ENCODE results near the gene KCNK5.

KCNK5 gene

DNA sequence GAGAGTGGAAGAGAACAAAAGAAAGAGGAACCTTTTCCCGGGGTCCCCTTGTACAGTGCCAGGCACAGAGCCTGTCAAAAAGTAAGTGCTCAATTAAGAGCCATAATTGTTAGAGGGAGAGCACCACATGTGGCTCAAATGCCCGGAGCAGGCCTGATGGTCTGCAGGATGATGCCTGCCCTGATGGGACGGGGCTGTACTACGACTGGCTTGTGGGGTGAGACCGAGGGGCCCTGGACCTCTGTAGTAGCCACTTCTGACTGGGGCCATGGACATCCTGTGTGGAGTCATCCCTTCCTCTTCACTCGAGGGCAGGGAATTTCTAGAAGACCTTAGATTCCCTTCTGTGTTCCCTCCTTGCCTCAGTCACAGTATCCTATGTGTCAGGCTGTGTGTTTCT is 47.9 kb downstream of the KCNK5 start:
- H3K4me1 ChIP-seq (ENCODE audit: control insufficient read depth, low read depth, low read length): no peaks in the 10 kb centered on the region
- H3K27me3 ChIP-seq (ENCODE audit: control insufficient read depth, insufficient read depth, low read length): no peaks in the 10 kb centered on the region
- no peak overlapping the region for H3K9ac ChIP-seq (ENCODE audit: low read length)
- no peak overlapping the region for H3K27ac ChIP-seq (ENCODE audit: low read length)
- no peak overlapping the region for H3K4me3 ChIP-seq (ENCODE audit: low read length)
- peaks cover 4% of the 10 kb centered on the region for H3K9me3 ChIP-seq (ENCODE audit: control insufficient read depth, low read depth, low read length)
- H3K36me3 ChIP-seq (ENCODE audit: control insufficient read depth, low read depth, low read length): no peaks in the 10 kb centered on the region

DNA sequence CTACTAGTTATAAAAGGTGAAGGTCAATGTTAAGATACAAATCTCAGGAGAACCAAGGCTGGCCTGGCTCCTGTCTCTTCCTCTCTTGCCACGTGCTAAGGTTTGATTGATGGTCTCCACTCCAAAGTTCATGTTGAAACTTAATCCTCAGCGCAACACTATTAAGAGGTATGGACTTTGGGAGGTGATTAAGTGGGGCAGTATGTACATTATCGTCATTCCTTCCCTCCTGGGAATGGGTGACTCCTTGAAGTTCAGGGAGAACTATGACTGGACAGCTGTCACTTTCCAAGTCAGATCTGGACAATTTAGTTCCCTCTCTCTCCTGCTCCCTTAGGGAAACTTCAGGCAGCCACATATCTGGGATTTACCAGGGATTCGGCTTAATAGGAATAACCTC is 50.5 kb downstream of the KCNK5 start:
- Histone ChIP-seq H3K27ac (ENCODE audit: low read length) (no peak overlapping the region), H3K4me1 (ENCODE audit: control insufficient read depth, low read depth, low read length) (no peaks in the 10 kb centered on the region), H3K9ac (ENCODE audit: low read length) (no peak overlapping the region), H3K9me3 (ENCODE audit: control insufficient read depth, low read depth, low read length) (peaks cover 4% of the 10 kb centered on the region), H3K4me3 (ENCODE audit: low read length) (no peak overlapping the region), H3K27me3 (ENCODE audit: control insufficient read depth, insufficient read depth, low read length) (no peaks in the 10 kb centered on the region), H3K36me3 (ENCODE audit: control insufficient read depth, low read depth, low read length) (no peaks in the 10 kb centered on the region)

DNA sequence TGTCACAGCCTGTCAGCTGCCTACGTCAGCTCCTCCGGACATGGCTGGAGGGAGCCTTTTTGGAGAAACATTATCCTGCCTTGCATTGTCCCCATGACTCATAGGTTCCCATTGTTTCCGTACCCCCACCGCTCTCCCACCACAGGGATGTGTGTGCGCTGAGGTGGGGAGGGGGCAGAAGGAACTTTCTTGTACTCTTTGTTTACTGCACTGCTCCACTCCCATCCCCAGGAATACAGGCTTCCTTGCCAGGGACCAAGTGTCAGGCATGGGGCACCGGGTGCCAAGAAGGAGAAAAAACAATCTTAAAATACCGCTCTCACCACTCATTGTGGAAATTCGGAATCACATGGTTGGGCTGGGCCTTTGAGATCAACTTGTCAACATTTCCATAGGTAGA is 51.0 kb downstream of the KCNK5 start:
- no peaks in the 10 kb centered on the region for H3K4me1 ChIP-seq (ENCODE audit: control insufficient read depth, low read depth, low read length)
- no peaks in the 10 kb centered on the region for H3K36me3 ChIP-seq (ENCODE audit: control insufficient read depth, low read depth, low read length)
- H3K4me3 ChIP-seq (ENCODE audit: low read length): no peak overlapping the region
- H3K9ac ChIP-seq (ENCODE audit: low read length): no peak overlapping the region
- no peaks in the 10 kb centered on the region for H3K27me3 ChIP-seq (ENCODE audit: control insufficient read depth, insufficient read depth, low read length)
- peaks cover 4% of the 10 kb centered on the region for H3K9me3 ChIP-seq (ENCODE audit: control insufficient read depth, low read depth, low read length)
- H3K27ac ChIP-seq (ENCODE audit: low read length): no peak overlapping the region

DNA sequence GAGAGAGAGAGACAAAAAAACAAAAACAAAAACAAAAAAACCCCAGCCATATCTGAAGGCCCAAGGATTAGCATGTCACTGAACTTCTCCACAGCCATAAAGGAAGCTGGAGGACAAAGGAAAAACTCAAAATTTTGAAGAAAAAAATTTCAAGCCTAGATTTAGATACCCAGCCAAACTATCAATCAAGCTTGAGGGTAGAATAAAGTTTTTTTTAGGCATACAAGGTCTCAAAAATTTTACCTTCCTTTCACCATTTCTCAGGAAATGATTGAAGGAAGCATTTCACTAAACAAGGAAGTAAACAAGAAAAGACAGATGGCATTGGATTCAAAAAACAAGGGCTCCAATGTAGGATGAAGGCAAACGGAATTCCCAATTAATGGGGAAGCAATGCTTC is 52.1 kb downstream of the KCNK5 start:
- Histone ChIP-seq H3K27ac (ENCODE audit: low read length) (no peak overlapping the region), H3K27me3 (ENCODE audit: control insufficient read depth, insufficient read depth, low read length) (no peaks in the 10 kb centered on the region), H3K4me3 (ENCODE audit: low read length) (no peak overlapping the region), H3K36me3 (ENCODE audit: control insufficient read depth, low read depth, low read length) (no peaks in the 10 kb centered on the region), H3K9ac (ENCODE audit: low read length) (no peak overlapping the region), H3K9me3 (ENCODE audit: control insufficient read depth, low read depth, low read length) (peaks cover 4% of the 10 kb centered on the region), H3K4me1 (ENCODE audit: control insufficient read depth, low read depth, low read length) (no peaks in the 10 kb centered on the region)

DNA sequence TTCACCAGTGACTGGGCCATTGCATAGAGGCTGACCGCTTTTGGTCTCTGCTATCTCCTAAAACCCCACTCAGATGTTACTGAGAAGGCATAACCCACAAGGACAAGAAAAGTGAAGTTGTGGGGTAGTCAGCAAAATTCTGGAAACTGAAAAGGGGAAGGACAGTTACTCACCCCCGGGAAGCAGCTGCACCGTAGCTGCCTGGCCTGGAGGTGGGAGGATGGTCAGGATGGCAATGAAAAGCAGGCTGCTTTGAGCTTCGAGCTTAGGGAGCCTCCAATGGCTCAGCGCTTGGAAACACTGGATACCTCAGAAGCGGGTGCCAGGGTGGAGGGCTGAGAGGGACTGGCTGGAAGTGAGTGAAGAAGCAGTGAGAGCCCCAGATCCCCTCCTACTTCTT is 56.0 kb downstream of the KCNK5 start:
- Histone ChIP-seq H3K27ac (ENCODE audit: low read length) (no peak overlapping the region), H3K27me3 (ENCODE audit: control insufficient read depth, insufficient read depth, low read length) (no peaks in the 10 kb centered on the region), H3K4me3 (ENCODE audit: low read length) (no peak overlapping the region), H3K4me1 (ENCODE audit: control insufficient read depth, low read depth, low read length) (no peaks in the 10 kb centered on the region), H3K36me3 (ENCODE audit: control insufficient read depth, low read depth, low read length) (no peaks in the 10 kb centered on the region), H3K9me3 (ENCODE audit: control insufficient read depth, low read depth, low read length) (peaks cover 4% of the 10 kb centered on the region), H3K9ac (ENCODE audit: low read length) (no peak overlapping the region)

DNA sequence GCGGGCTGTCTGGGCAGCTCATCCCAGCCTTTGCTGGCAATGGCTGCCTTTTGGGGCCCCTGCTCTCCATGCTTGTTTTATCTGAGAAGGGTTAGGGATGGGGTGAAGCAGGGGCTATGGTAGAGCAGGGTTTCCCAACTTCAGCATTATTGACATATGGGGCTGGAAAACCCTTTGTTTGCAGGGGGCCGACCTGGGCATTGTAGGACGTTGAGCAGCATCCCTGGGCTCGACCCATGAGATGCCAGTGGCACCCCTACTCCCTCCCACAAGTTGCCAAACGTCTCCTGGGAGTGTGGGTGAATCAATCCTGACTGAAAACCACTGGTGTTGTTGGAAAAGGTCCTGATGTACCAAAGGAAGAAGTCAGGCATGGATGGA is 56.9 kb downstream of the KCNK5 start:
- no peaks in the 10 kb centered on the region for H3K36me3 ChIP-seq (ENCODE audit: control insufficient read depth, low read depth, low read length)
- peaks cover 2% of the 10 kb centered on the region for H3K27me3 ChIP-seq (ENCODE audit: control insufficient read depth, insufficient read depth, low read length)
- no peak overlapping the region for H3K27ac ChIP-seq (ENCODE audit: low read length)
- H3K4me3 ChIP-seq (ENCODE audit: low read length): no peak overlapping the region
- H3K4me1 ChIP-seq (ENCODE audit: control insufficient read depth, low read depth, low read length): no peaks in the 10 kb centered on the region
- peaks cover 2% of the 10 kb centered on the region for H3K9me3 ChIP-seq (ENCODE audit: control insufficient read depth, low read depth, low read length)
- H3K9ac ChIP-seq (ENCODE audit: low read length): no peak overlapping the region

DNA sequence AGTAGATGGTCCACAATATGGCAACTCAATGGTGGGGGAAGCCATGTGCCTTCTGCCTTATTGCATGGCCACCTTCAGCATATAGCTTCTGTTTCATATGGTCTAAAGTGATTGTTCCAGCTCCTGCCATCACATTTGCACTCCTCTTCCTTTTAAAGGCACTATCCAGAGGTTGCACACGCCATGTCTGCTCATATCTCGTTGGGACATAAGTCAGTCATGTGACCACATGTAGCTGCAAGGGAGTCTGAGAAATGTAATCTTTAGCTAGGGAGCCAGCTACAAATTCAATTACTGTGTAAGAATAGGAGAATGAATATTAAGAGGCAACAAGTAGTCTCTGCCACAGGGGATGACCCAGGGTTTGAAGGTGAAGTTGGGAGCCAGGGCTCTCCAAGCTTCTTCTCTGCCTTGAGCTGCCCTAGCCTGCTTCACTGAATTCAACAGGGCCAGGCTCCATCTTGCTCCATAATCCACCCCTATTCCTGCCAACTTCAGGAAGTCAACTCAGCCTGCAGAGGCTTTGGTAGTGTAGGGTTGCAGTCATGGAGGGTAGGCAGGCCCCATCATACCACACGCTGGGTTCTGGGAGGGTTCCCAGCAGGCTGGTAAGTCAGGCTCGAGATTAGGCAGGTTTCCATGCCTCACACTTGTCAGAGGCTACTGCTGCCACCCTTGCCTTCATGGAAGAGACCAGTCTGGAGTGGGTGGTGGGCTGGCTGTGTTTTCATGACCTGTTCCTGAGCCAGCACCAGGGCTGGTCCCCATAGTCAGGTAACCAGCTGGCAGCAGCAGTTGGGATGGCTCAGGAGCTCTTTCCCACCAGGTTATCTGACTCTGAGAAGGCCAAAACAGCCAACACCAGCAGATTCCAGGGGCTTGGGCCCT is 57.5 kb downstream of the KCNK5 start:
- Histone ChIP-seq H3K4me3 (ENCODE audit: low read length) (no peak overlapping the region), H3K9me3 (ENCODE audit: control insufficient read depth, low read depth, low read length) (no peaks in the 10 kb centered on the region), H3K9ac (ENCODE audit: low read length) (no peak overlapping the region), H3K36me3 (ENCODE audit: control insufficient read depth, low read depth, low read length) (no peaks in the 10 kb centered on the region), H3K27me3 (ENCODE audit: control insufficient read depth, insufficient read depth, low read length) (peaks cover 5% of the 10 kb centered on the region), H3K27ac (ENCODE audit: low read length) (no peak overlapping the region), H3K4me1 (ENCODE audit: control insufficient read depth, low read depth, low read length) (no peaks in the 10 kb centered on the region)

DNA sequence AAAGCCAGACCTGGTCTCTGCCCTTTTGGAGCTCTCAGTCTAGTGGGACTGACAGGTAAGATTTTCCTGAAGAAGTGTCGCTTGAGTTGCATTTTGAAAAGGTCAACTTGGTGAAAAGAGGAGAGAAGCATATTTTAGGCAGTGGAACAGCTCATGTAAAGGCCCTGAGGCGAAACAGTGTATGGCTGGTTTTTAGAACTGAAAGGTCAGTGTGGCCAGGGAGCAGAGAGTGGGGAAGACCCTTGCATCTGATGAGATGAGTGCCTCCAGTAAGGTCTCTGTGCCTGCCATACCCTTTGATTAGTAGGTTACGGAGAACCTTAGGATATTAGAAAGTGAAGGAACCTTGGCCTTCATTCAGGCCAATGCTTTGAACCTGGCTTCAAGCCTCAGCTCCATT is 58.4 kb downstream of the KCNK5 start:
- Histone ChIP-seq H3K4me3 (ENCODE audit: low read length) (no peak overlapping the region), H3K27me3 (ENCODE audit: control insufficient read depth, insufficient read depth, low read length) (peaks cover 5% of the 10 kb centered on the region), H3K36me3 (ENCODE audit: control insufficient read depth, low read depth, low read length) (no peaks in the 10 kb centered on the region), H3K4me1 (ENCODE audit: control insufficient read depth, low read depth, low read length) (no peaks in the 10 kb centered on the region), H3K27ac (ENCODE audit: low read length) (no peak overlapping the region), H3K9me3 (ENCODE audit: control insufficient read depth, low read depth, low read length) (no peaks in the 10 kb centered on the region), H3K9ac (ENCODE audit: low read length) (no peak overlapping the region)

DNA sequence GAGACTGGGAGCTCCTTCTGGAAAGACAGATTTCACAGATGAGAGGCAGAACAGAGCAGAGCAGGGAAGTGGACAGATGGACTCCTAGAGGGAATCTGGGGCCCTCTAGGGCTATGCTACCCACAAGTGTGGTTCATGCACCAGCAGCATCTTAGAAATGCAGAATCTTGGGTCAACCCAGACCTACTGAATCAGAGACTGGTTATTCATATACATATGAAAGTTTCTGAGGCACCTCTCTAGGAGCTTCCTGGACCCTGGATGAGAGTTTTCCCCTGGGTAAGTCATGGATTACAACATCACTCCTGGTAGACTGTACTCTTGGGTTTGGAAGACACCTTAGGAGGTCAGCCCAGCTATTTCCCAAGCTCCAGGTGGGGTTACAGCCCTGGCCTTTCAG is 58.9 kb downstream of the KCNK5 start:
- Histone ChIP-seq H3K9me3 (ENCODE audit: control insufficient read depth, low read depth, low read length) (no peaks in the 10 kb centered on the region), H3K9ac (ENCODE audit: low read length) (no peak overlapping the region), H3K27me3 (ENCODE audit: control insufficient read depth, insufficient read depth, low read length) (peaks cover 5% of the 10 kb centered on the region), H3K4me1 (ENCODE audit: control insufficient read depth, low read depth, low read length) (no peaks in the 10 kb centered on the region), H3K36me3 (ENCODE audit: control insufficient read depth, low read depth, low read length) (no peaks in the 10 kb centered on the region), H3K4me3 (ENCODE audit: low read length) (no peak overlapping the region), H3K27ac (ENCODE audit: low read length) (no peak overlapping the region)

DNA sequence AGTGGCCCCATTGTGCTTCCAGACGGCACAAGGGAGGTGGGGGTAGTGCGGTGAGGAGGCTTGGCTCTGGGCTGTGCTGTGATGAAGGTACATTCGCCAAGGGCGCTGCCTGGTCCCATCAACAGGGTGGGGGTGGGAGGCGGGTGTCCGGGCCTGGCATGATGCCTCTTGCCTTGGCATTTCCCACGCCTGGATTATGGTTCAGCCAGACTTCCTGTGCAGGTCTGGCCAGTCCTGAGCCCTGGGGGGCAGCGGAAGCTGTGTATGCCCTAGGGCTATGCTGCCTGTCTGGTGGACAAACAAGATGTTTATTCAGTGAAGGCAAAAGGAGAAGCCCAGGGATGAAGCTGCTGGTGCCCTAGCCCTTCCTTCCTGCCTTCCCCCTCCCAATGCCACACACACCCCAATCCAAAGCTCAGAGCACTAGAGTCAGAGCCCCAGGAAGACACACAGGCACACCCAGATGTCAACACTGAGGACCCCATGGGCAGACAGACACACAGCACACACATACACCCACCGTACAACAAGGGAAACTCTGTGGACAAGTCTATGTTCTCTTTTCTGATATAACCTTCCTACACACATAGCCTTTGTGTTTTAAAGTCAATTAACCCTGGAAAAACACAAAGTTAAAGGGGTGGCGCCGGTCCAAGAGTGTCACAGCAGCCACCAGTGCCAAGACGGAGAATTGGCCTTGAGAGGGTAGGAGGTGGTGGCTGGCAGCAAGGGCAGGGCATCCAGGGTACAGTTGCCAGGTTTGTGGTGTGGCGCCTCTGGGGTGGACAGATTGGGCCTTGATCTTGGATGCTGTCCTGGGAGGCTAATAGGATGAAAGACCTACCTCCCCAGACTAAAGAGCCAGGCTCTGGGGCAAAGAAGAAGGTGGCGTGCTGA is 59.6 kb downstream of the KCNK5 start:
- Histone ChIP-seq H3K27me3 (ENCODE audit: control insufficient read depth, insufficient read depth, low read length) (peaks cover 5% of the 10 kb centered on the region), H3K36me3 (ENCODE audit: control insufficient read depth, low read depth, low read length) (no peaks in the 10 kb centered on the region), H3K4me1 (ENCODE audit: control insufficient read depth, low read depth, low read length) (no peaks in the 10 kb centered on the region), H3K4me3 (ENCODE audit: low read length) (no peak overlapping the region), H3K9me3 (ENCODE audit: control insufficient read depth, low read depth, low read length) (no peaks in the 10 kb centered on the region), H3K27ac (ENCODE audit: low read length) (no peak overlapping the region), H3K9ac (ENCODE audit: low read length) (no peak overlapping the region)

DNA sequence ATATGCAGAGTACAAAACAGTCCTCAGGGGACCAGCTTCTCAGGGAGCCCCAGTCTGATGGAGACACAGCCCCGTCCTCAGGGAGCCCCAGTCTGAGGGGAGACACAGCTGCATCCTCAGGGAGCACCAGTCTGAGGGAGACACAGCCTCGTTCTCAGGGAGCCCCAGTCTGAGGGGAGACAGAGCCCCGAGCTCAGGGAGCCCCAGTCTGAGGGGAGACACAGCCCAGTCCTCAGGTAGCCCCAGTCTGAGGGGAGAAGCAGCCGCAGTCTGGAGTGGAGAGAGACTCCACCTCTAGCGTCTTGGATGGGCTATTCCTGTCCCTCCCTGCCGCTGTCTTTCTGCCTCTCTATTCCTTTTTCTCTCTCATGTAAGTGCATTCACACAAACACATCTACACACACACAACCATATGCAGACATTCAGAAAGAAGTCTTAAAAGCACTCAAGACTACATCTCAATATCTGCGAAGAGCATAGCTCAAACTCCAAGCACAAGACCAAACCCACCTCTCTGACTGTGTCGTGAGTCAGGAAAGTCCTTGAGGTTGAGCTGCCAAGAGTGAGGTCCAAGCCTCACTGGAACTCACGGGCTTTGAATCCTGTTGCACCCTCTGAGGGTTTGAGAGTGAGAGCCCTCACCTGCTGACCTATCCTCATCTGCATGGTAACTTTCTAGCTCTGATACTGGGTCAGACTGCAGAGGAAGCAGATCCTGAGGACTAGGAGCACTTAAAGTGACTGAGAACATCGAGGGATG is 61.2 kb downstream of the KCNK5 start:
- Histone ChIP-seq H3K9ac (ENCODE audit: low read length) (no peak overlapping the region), H3K4me3 (ENCODE audit: low read length) (no peak overlapping the region), H3K9me3 (ENCODE audit: control insufficient read depth, low read depth, low read length) (no peaks in the 10 kb centered on the region), H3K4me1 (ENCODE audit: control insufficient read depth, low read depth, low read length) (no peaks in the 10 kb centered on the region), H3K27me3 (ENCODE audit: control insufficient read depth, insufficient read depth, low read length) (peaks cover 5% of the 10 kb centered on the region), H3K27ac (ENCODE audit: low read length) (no peak overlapping the region), H3K36me3 (ENCODE audit: control insufficient read depth, low read depth, low read length) (no peaks in the 10 kb centered on the region)

Data from iPS-18a (cell line).